ENCODE measurements around the gene DLG2.

- no peak for TF ChIP-seq CTCF (IDR thresholded peaks at IDR 0.05)
- no peak for TF ChIP-seq POLR2A (IDR thresholded peaks at IDR 0.05)
These were observed 36.2 kb downstream of the DLG2 start for GRCh38 chr11:85590848-85591483.
